Peyer's patch (tissue), 4 donors: ENCODE data around the gene CAMKV. TPM values are rescaled to one million over a fixed set of nuclear protein-coding genes. Genes with fewer than 3 reads are reported as not detected.
"Not testable (repeated sequence)": the region's sequence is repeated elsewhere in the genome, so short reads cannot be mapped to it uniquely, and the experiment has no call there.

ENCODE experiments used
- DNase-seq, 3 donors: peaks; one replicate each; pipeline ENCODE4 v3.0.0-alpha.2; 2017 to 2019
- H3K27ac ChIP-seq, 4 donors: fragments of 200-600 bp; sonication (generic); one replicate each; pipeline ENCODE4 v1.5.1; 2016 to 2019
- H3K27me3 ChIP-seq, 2 donors: fragments of 200-600 bp; sonication (generic); one replicate each; pipeline ENCODE4 v1.5.1; 2019
- H3K36me3 ChIP-seq, 3 donors: fragments of 200-600 bp; sonication (generic); one replicate each; pipeline ENCODE4 v1.5.1; 2016 to 2019
- H3K4me1 ChIP-seq, 4 donors: fragments of 200-600 bp; sonication (generic); one replicate each; pipeline ENCODE4 v1.5.1; 2016 to 2019
- H3K4me3 ChIP-seq, 4 donors: fragments of 200-600 bp; sonication (generic); 1 replicate in 3 of 4; 2 replicates in 1 of 4; pipeline ENCODE4 v1.5.1; 2016 to 2019; ENCODE audit warnings: mild to moderate bottlenecking in 1 of 4
- H3K9me3 ChIP-seq, 4 donors: fragments of 200-600 bp; sonication (generic); one replicate each; pipeline ENCODE4 v1.5.1; 2016 to 2019; ENCODE audit warnings: mild to moderate bottlenecking in 1 of 4
- POLR2A ChIP-seq, 2 donors: fragments of 450-650 bp; IDR thresholded peaks; one replicate each; pipeline ENCODE4 v1.5.1; 2017; ENCODE audit warnings: antibody characterized with exemption in 2 of 2, mild to moderate bottlenecking in 2 of 2, moderate library complexity in 2 of 2
- total RNA-seq, 4 donors: library from RNA; depleted of rRNA; stranded (reverse); fragments of >200 nt; gene quantifications; one replicate each; pipeline ENCODE4 v1.1.0, GENCODE V29; 2016
- TF ChIP-seq, protein P1 (sequence below), 6 experiments: fragments of 450-650 bp in 4 of 6; fragments of 200-600 bp in 2 of 6; sonication (generic) in 1 of 6; IDR thresholded peaks; one replicate each; pipeline ENCODE4 v1.5.1; 2017 to 2019; ENCODE audit warnings: antibody characterized with exemption in 6 of 6, mild to moderate bottlenecking in 3 of 6, moderate library complexity in 1 of 6

The CAMKV gene, protein sequence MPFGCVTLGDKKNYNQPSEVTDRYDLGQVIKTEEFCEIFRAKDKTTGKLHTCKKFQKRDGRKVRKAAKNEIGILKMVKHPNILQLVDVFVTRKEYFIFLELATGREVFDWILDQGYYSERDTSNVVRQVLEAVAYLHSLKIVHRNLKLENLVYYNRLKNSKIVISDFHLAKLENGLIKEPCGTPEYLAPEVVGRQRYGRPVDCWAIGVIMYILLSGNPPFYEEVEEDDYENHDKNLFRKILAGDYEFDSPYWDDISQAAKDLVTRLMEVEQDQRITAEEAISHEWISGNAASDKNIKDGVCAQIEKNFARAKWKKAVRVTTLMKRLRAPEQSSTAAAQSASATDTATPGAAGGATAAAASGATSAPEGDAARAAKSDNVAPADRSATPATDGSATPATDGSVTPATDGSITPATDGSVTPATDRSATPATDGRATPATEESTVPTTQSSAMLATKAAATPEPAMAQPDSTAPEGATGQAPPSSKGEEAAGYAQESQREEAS
- 1 to 10 TPM in 2 of 4 donors, not detected in 2; 1.2 to 2.1 TPM for total RNA-seq

DNA sequence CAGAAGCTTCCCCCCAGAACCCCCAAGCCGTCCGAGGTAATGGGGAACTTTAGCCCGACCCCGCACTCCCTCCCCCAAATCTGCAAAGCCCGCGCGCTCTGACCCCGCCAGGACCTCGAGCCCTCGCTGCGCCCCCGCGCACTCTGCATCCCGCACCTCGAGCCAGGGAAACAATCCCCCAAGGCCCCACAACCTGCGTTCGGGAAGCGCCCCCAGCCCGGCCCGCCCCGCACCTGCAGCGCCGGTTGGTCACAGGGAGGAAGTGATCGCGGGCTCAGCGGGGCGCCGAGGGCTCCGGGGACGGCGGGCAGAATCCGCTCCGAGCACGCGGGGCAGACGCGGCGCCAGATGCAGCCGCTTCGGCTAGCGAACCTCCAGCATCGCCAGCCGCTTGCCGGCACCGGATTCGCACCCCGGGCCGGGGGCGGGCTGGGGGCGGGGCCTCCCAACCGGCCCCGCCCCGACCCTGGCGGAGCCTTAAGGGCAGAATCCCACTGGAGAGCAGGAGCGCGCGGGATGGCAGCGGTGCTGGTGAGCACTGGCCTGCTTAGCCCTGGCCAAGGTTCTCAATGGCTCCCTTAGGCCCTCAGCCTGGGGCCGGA lies at the start of gene CAMKV:
Gene CAMKV, minus strand, starts transcription at position 382 of the 602 bp plus-strand sequence. CDS start 7,518 bp downstream, outside the sequence.
- Histone ChIP-seq H3K36me3 (no peaks in the 10 kb centered on the region), H3K4me3 (peak within 1 kb of the TSS; percentile 25 to 55 (median 46)), H3K27me3 (peaks cover 0 to 20% of the 10 kb centered on the region in 2 donors), H3K27ac (no peak within 1 kb of the TSS), H3K4me1 (peaks cover 10 to 34% (median 11%) of the 10 kb centered on the region in 4 donors), H3K9me3 (no peaks in the 10 kb centered on the region)
- TF ChIP-seq, protein P1, sequence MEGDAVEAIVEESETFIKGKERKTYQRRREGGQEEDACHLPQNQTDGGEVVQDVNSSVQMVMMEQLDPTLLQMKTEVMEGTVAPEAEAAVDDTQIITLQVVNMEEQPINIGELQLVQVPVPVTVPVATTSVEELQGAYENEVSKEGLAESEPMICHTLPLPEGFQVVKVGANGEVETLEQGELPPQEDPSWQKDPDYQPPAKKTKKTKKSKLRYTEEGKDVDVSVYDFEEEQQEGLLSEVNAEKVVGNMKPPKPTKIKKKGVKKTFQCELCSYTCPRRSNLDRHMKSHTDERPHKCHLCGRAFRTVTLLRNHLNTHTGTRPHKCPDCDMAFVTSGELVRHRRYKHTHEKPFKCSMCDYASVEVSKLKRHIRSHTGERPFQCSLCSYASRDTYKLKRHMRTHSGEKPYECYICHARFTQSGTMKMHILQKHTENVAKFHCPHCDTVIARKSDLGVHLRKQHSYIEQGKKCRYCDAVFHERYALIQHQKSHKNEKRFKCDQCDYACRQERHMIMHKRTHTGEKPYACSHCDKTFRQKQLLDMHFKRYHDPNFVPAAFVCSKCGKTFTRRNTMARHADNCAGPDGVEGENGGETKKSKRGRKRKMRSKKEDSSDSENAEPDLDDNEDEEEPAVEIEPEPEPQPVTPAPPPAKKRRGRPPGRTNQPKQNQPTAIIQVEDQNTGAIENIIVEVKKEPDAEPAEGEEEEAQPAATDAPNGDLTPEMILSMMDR (IDR thresholded peaks at IDR 0.05), result no peak
- no peak for TF ChIP-seq POLR2A (IDR thresholded peaks at IDR 0.05)
- DNase-seq, result no peak

DNA sequence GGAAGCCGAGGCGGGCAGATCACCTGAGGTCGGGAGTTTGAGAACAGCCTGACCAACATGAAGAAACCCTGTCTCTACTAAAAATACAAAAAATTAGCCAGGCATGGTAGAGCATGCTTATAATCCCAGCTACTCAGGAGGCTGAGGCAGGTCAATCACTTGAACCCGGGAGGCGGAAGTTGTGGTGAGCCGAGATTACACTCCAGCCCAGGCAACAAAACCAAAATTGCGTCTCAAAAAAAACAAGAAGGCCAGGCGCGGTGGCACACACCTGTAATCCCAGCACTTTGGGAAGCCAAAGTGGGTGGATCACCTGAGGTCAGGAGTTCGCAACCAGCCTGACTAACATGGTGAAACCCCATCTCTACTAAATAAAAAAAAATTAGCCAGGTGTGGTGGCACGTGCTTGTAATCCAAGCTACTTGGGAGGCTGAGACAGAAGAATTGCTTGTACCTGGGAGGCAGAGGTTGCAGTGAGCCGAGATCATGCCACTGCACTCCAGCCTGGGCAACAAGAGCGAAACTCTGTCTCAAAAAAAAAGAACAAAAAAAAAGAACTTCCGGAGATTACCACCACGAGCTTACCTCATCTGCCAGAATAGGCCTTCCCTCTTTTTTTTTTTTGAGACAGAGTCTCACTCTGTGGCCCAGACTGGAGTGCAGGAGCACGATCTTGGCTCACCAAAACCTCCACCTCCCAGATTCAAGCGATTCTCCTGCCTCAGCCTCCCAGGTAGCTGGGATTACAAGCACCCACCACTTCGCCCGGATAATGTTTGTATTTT lies 48.3 kb upstream of the CAMKV start:
- H3K4me1 ChIP-seq, H3K27ac ChIP-seq, H3K4me3 ChIP-seq, H3K27me3 ChIP-seq, DNase-seq, H3K9me3 ChIP-seq, H3K36me3 ChIP-seq: not testable (repeated sequence)

DNA sequence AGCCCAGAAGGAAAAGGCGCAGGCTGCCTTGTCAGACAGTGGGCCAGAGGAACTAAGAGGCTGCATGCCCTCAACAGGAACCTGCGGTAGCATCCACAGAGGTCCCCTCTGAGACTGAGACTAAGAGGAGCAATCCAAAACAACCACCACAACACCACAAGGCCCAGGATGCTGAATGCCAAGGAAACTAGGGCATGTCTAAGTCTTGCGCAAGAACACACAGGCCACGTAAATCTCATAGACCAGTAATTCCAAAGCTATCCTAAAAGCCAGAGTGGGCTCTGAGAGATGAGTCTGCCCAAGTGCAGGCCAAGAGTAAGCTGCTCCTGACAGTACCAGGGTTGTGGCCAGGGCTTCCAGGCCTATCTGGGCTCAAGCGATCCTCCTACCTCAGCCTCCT lies 47.0 kb upstream of the CAMKV start:
- no peaks in the 10 kb centered on the region for H3K27me3 ChIP-seq
- no peak for TF ChIP-seq POLR2A (IDR thresholded peaks at IDR 0.05)
- TF ChIP-seq, protein P1 (IDR thresholded peaks at IDR 0.05), result no peak
- no peaks in the 10 kb centered on the region for H3K4me1 ChIP-seq
- no peak for DNase-seq
- H3K9me3 ChIP-seq, result no peaks in the 10 kb centered on the region
- no peak overlapping the region for H3K4me3 ChIP-seq
- peaks cover 0 to 15% (median 0%) of the 10 kb centered on the region in 3 donors for H3K36me3 ChIP-seq
- H3K27ac ChIP-seq, result no peak overlapping the region

DNA sequence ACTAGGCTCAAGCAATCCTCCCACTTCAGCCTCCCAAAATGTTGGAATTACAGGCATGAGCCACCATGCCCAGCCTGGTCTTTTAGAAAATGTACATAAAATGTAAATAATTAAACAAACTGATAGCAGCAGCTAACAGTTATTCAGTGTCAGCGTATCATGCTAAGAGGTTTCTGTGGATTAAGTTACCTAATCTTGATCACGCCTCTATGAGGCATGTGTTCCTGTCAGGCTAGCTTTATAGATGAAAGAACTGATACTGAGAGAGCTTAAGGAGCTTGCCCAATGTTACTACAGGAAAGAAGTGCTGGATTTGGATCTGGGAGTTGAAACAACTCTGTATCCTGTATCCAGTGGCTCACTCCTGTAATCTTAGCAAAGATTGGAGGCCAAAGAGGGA lies 45.2 kb upstream of the CAMKV start:
- DNase-seq, result no peak
- H3K4me1 ChIP-seq, result no peaks in the 10 kb centered on the region
- H3K4me3 ChIP-seq, result no peak overlapping the region
- no peaks in the 10 kb centered on the region for H3K9me3 ChIP-seq
- TF ChIP-seq, protein P1 (IDR thresholded peaks at IDR 0.05), result no peak
- no peak for TF ChIP-seq POLR2A (IDR thresholded peaks at IDR 0.05)
- no peaks in the 10 kb centered on the region for H3K27me3 ChIP-seq
- no peak overlapping the region for H3K27ac ChIP-seq
- peaks cover 0 to 33% (median 0%) of the 10 kb centered on the region in 3 donors for H3K36me3 ChIP-seq

DNA sequence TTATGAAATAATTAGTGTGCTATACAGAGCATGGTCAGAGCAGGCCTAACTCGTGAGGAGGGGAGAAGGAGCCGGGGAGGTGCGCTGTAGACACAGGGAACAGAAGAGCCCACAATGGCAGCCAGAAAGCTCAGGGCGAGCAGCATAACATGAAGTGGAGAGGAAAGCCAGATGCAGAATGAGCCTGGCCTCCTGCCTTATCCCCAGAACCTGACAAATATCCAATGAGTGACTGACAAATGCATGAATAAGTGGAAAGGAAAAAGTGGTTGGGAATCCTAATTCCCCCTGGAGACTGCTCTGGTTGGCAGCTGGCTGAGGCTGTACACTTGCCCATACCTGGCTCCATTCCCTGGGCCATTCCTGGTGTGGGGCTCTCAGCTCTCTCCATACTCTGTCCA lies 43.2 kb upstream of the CAMKV start:
- no peak for DNase-seq
- Histone ChIP-seq H3K36me3 (peaks cover 0 to 47% (median 0%) of the 10 kb centered on the region in 3 donors), H3K4me1 (no peaks in the 10 kb centered on the region), H3K27me3 (no peaks in the 10 kb centered on the region), H3K4me3 (no peak overlapping the region), H3K27ac (no peak overlapping the region), H3K9me3 (no peaks in the 10 kb centered on the region)
- TF ChIP-seq, protein P1 (IDR thresholded peaks at IDR 0.05), result no peak
- TF ChIP-seq POLR2A (IDR thresholded peaks at IDR 0.05), result no peak
